ENCODE measurements around the gene PPP1R15B.

Gene PPP1R15B

DNA sequence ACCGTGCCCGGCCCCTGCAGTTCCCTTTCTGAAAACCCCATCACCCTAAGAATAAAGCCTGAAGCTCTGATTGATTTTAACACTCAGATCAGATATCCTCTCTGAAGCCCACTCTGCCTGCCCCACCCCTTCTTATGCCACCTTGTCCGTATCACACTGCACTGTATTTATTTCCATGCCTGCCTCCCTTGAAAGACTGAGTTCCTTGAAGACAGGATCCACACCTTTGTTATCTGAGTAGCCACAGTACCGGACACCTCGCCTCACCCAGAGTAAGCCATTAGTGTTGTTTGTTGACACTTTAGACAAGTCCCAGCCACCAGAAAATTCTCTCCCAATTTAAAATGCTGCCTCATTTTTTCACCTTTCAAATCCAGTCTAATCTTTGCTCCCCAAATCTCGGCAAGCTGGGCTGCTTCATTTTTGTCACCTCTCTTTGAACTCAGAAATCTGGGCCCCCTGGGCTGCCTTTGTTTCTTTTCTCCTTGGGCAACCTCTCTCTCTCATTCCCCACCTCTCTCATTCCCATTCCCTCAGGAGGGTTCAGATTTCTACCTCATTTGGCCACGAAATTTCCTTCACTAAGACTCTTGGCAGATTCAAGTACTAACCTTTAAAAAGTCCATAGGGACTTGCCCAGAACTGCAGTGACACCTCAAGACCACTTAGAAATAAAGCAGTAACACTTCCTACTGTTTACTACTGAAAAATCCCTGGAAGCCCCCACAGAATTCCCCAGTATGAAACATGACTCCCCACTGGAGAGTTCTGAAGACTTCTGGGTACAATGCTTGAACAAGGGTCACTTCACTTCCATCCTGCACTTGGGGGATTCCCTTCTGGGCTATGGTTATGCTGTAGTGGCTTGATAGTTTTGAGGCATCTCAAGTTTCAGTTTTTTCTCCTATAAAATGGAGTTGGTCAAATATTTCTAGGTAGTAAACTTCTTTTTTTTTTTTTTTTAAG, 8.7 kb upstream of the PPP1R15B start:
- no peak for DNase-seq (ENCODE audit: low spot score)

- no peak for DNase-seq (ENCODE audit: low spot score)
Observed at GRCh38 chr1:204419064-204419403, 7.4 kb upstream of the PPP1R15B start.

- DNase-seq (ENCODE audit: low spot score) = no peak
Observed at GRCh38 chr1:204418174-204419063, 6.8 kb upstream of the PPP1R15B start.

GRCh38 chr1:204417074-204417997, 5.7 kb upstream of the PPP1R15B start:
- peak; percentile 89 for DNase-seq (ENCODE audit: low spot score)

GRCh38 chr1:204416589-204417073, 5.0 kb upstream of the PPP1R15B start:
- DNase-seq (ENCODE audit: low spot score) = no peak

GRCh38 chr1:204415351-204415750, 3.7 kb upstream of the PPP1R15B start:
- no peak for DNase-seq (ENCODE audit: low spot score)

DNA sequence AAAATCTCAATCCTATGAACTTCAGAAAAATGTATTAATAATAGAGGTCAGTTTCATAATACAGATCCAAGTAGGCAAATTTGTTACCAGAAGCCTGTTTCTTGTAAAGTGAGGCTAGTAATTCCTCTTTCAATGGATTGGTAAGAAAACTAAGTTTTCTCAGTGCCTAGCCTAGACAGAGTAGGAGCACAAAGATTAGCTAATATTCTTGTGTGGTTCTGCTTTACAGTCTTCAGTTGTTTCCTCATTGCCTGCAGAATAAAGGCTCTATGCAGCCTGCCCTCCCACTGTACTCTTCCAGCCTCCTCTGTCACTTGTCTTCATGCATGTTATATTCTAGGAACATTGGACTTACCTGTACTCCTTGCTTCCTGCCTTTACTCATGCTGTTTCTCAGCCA, 2.4 kb upstream of the PPP1R15B start:
- DNase-seq (ENCODE audit: low spot score) = no peak

- no peak for DNase-seq (ENCODE audit: low spot score)
Observed at GRCh38 chr1:204413170-204413535, 1.5 kb upstream of the PPP1R15B start.

- peak; percentile 43 for DNase-seq (ENCODE audit: low spot score)
Observed at GRCh38 chr1:204410688-204411450, 748 bp downstream of the PPP1R15B start.

- DNase-seq (ENCODE audit: low spot score) = no peak
Observed at GRCh38 chr1:204409836-204410687, 1.6 kb downstream of the PPP1R15B start.

- no peak for DNase-seq (ENCODE audit: low spot score)
Observed at GRCh38 chr1:204409123-204409522, 2.5 kb downstream of the PPP1R15B start.

DNA sequence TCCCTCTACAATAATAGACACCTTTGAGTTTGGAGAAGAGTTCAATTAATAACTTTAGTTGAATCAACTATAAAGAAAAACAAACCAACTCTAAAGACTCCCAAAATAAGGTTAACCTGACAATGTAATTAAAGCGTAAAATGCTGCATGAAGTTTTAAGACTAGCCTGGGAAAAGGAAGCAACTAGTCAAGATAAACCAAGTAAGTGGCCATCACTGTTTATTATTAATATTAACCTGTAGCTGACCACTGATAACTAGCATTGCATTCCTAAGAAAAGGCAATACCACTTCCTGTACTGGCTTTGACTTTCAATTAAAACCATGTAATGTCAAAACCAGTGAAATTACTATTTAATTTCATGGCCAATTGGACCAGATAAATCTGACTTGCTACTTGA, 3.0 kb downstream of the PPP1R15B start:
- no peak for DNase-seq (ENCODE audit: low spot score)

DNA sequence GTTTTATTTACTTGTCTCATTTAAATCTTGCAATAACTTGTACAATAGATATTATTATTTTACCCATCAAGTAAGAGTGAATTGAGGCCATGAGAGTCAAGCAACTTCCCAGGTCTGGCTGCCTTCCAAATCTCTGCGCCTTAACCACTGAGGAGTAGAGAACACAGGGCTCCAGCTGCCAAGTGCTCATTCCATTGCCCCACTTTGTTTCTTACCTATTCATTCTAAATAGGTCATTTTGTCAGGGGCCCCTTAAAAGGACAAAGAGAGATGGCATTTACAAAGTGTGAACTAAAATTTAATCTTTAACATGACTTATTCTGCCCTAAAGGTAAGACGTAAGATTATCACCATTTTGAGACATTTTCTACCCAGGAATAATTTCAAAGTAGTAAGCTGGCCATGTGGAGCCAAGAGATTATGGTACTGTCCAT, 3.5 kb downstream of the PPP1R15B start:
- DNase-seq (ENCODE audit: low spot score) = peak; percentile 46

DNA sequence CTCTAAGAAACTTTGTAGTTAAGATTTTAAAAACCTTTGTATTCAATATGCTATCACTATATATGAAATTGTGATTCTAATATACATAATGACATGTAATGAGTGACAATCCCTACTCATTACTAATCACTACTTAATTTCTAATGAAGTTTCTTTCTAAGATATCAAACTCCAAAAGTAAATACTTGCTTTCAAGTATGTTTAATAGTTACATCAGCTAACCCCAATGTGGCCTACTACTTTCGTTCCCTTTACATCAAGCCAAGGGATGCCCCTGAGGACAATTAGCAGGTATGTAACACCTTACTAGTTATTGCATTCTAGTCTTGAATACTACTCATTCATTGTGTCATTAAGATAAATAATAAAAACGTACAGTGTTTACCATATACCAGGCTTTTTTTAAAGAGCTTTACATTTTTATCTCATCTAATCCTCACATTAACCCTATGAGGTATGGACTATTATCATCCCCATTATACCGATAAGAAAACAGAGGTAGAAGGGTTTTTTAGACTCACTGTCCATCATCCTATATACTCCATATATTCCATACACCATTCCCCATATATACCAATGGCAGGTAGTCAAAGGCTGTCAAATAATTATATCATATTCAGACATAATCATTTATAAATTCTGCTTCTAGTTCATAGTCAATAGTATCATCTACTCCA, 4.2 kb downstream of the PPP1R15B start:
- no peak for DNase-seq (ENCODE audit: low spot score)

- DNase-seq (ENCODE audit: low spot score) = no peak
Observed at GRCh38 chr1:204406621-204407020, 5.0 kb downstream of the PPP1R15B start.

- DNase-seq (ENCODE audit: low spot score) = no peak
Observed at GRCh38 chr1:204405988-204406387, 5.6 kb downstream of the PPP1R15B start.

GRCh38 chr1:204404629-204405028, 7.0 kb downstream of the PPP1R15B start:
- DNase-seq (ENCODE audit: low spot score) = no peak

DNA sequence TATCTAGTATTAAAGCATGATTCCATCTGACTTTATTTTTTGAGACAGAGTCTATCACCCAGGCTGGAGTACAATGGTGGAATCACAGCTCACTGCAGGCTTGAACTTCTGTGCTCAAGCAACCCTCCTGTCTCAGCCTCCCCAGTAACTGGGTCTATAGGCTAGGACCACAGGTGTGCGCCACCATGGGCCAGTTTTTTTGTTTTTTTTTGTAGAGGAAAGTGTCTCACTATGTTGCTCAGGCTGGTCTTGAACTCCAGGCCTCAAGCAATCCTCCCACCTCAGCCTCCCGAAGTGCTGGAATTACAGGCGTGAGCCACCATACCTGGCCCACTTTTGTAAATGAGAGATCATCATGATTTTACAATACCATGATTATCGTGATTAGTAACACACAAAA, 9.2 kb downstream of the PPP1R15B start:
- DNase-seq (ENCODE audit: low spot score) = no peak

GRCh38 chr1:204401730-204402129, 9.9 kb downstream of the PPP1R15B start:
- no peak for DNase-seq (ENCODE audit: low spot score)

All from AG20443 (cell line).